ENCODE data around the gene CLRN1. TPM values are rescaled to one million over a fixed set of nuclear protein-coding genes. Genes with fewer than 3 reads are reported as not detected.

CLRN1 gene
- total and polyA plus RNA-seq, 2 of the 13 experiments (the other 11 are each of a cell fraction or from before 2014, with no cell fraction given): not detected

- DNase-seq (ENCODE audit: low spot score) (no peak), ATAC-seq (no peak), FAIRE-seq (no peak)
- intact Hi-C loops (cut with micrococcal nuclease; ENCODE audit: unreplicated experiment) (no loop called here), in situ Hi-C loops (cut with HindIII; ENCODE audit: extremely low pct_ligation_motif_present, low pct_unique_long_range_greater_than_20kb) (no loop called here)
- Histone ChIP-seq H3K36me3 (replicated peaks in 1 of 2; ENCODE audit: control insufficient read depth in 1 of 2, insufficient read depth in 2 of 2, low read length in 2 of 2) (no peaks in the 10 kb centered on the region), H3K9me3 (ENCODE audit: low read length) (no peaks in the 10 kb centered on the region), H3K79me2 (ENCODE audit: insufficient read depth, low read length) (no peaks in the 10 kb centered on the region), H3K9ac (ENCODE audit: insufficient read depth, low read depth, low read length) (no peak overlapping the region), H3K4me1 (ENCODE audit: insufficient read depth, low read length) (no peaks in the 10 kb centered on the region), H4K20me1 (ENCODE audit: insufficient read depth, low read length) (no peaks in the 10 kb centered on the region), H2AFZ (ENCODE audit: low read length) (no peak overlapping the region), H3K27ac (ENCODE audit: extremely low read length, insufficient read depth, low read length) (no peak overlapping the region), H3K4me3 (replicated peaks in 1 of 3; ENCODE audit: insufficient read depth in 1 of 3, low read depth in 2 of 3, low read length in 3 of 3) (no peak overlapping the region), H3K4me2 (ENCODE audit: low read depth, low read length) (no peak overlapping the region), H3K27me3 (ENCODE audit: control insufficient read depth in 1 of 2, insufficient read depth in 2 of 2, low read length in 2 of 2) (peaks cover 0 to 11% of the 10 kb centered on the region in 2 experiments; a peak in 3 of 5 replicates)
- 12% methylated on average over 7 of the region's 7 CpGs for WGBS (ENCODE audit: low lambda C conversion rate)
- TF ChIP-seq AHR (CRISPR knock-in tag; IDR thresholded peaks at IDR 0.05) (no peak), YEATS4 (CRISPR knock-in tag; IDR thresholded peaks at IDR 0.05; ENCODE audit: borderline replicate concordance) (no peak), ZNF20 (CRISPR knock-in tag; IDR thresholded peaks at IDR 0.05) (no peak), ZNF577 (CRISPR knock-in tag; IDR thresholded peaks at IDR 0.05; ENCODE audit: borderline replicate concordance, low read depth) (no peak), DNMT1 (CRISPR knock-in tag; IDR thresholded peaks at IDR 0.05) (no peak), STAT5B (CRISPR knock-in tag; IDR thresholded peaks at IDR 0.05) (no peak), ZNF761 (CRISPR knock-in tag; conservative IDR thresholded peaks at IDR 0.05) (no peak), ZEB1 (IDR thresholded peaks at IDR 0.05; ENCODE audit: insufficient replicate concordance, low read depth) (no peak)
- TF ChIP-seq, protein P1, sequence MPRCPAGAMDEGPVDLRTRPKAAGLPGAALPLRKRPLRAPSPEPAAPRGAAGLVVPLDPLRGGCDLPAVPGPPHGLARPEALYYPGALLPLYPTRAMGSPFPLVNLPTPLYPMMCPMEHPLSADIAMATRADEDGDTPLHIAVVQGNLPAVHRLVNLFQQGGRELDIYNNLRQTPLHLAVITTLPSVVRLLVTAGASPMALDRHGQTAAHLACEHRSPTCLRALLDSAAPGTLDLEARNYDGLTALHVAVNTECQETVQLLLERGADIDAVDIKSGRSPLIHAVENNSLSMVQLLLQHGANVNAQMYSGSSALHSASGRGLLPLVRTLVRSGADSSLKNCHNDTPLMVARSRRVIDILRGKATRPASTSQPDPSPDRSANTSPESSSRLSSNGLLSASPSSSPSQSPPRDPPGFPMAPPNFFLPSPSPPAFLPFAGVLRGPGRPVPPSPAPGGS (CRISPR knock-in tag; IDR thresholded peaks at IDR 0.05): no peak
- TF ChIP-seq, protein P2, sequence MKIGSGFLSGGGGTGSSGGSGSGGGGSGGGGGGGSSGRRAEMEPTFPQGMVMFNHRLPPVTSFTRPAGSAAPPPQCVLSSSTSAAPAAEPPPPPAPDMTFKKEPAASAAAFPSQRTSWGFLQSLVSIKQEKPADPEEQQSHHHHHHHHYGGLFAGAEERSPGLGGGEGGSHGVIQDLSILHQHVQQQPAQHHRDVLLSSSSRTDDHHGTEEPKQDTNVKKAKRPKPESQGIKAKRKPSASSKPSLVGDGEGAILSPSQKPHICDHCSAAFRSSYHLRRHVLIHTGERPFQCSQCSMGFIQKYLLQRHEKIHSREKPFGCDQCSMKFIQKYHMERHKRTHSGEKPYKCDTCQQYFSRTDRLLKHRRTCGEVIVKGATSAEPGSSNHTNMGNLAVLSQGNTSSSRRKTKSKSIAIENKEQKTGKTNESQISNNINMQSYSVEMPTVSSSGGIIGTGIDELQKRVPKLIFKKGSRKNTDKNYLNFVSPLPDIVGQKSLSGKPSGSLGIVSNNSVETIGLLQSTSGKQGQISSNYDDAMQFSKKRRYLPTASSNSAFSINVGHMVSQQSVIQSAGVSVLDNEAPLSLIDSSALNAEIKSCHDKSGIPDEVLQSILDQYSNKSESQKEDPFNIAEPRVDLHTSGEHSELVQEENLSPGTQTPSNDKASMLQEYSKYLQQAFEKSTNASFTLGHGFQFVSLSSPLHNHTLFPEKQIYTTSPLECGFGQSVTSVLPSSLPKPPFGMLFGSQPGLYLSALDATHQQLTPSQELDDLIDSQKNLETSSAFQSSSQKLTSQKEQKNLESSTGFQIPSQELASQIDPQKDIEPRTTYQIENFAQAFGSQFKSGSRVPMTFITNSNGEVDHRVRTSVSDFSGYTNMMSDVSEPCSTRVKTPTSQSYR (CRISPR knock-in tag; IDR thresholded peaks at IDR 0.05; ENCODE audit: borderline replicate concordance): no peak
- POLR2A ChIA-PET: no interaction called here
- CTCF ChIA-PET (ENCODE audit: low intra/inter-chr PET ratio, low total read pairs): no interaction called here
- BruUV-seq (replicated peaks): no TSS peak
Measured at GRCh38 chr3:150975086-150975991, 2.8 kb upstream of the CLRN1 start.

Measured in HepG2 (cell line).